H1 (cell line): ENCODE data around the gene SPAG17. TPM values are rescaled to one million over a fixed set of nuclear protein-coding genes. Genes with fewer than 3 reads are reported as not detected.

Source experiments
- CTCF ChIA-PET: fragments of 300-600 bp; sonication (Branson Sonifier 250); formaldehyde crosslinking; loops from one replicate; lab custom pipeline; 2021; ENCODE audit not compliant: partially characterized antibody; lab: Charles Lee
- POLR2A ChIA-PET: fragments of 300-600 bp; sonication (Branson Sonifier 250); formaldehyde crosslinking; loops from one replicate; lab custom pipeline; 2021; ENCODE audit warnings: inconsistent platforms; ENCODE audit not compliant: partially characterized antibody; lab: Charles Lee
- DNase-seq, 2 experiments: peaks; one replicate each; pipeline versions ENCODE4 v3.0.0 to v3.0.0-alpha.2; 2010 to 2022; ENCODE audit warnings: low spot score in 2 of 2, low read depth in 1 of 2, mixed read lengths in 1 of 2
- FAIRE-seq: peaks from 2 replicates; lab custom pipeline; 2011; peaks lifted over from hg19 to GRCh38; lab: Jason Lieb, UNC
- H2AFZ ChIP-seq: 2 replicates; pipeline ENCODE4 v1.8.1; 2012; ENCODE audit warnings: low read length, inconsistent platforms
- H2AK5ac ChIP-seq: 2 replicates; pipeline ENCODE4 v1.6.1; 2013; ENCODE audit warnings: low read depth, low read length
- H2BK120ac ChIP-seq: replicated peaks from 2 replicates; pipeline ENCODE3; 2013; ENCODE audit warnings: low read depth, low read length, inconsistent platforms
- H2BK12ac ChIP-seq: 2 replicates; pipeline ENCODE4 v1.6.1; 2013; ENCODE audit warnings: low read depth, low read length
- H2BK15ac ChIP-seq: 2 replicates; pipeline ENCODE4 v1.6.1; 2013; ENCODE audit warnings: low read length
- H2BK20ac ChIP-seq: 2 replicates; pipeline ENCODE4 v1.6.1; 2013; ENCODE audit warnings: low read length
- H2BK5ac ChIP-seq: 2 replicates; pipeline ENCODE4 v1.6.1; 2013; ENCODE audit warnings: low read depth, low read length
- H3K14ac ChIP-seq: 2 replicates; pipeline ENCODE4 v1.6.1; 2013; ENCODE audit warnings: inconsistent platforms; ENCODE audit not compliant: insufficient read length
- H3K18ac ChIP-seq: 2 replicates; pipeline ENCODE4 v1.6.1; 2013; ENCODE audit warnings: low read length; ENCODE audit errors: extremely low read depth
- H3K23ac ChIP-seq: 2 replicates; pipeline ENCODE4 v1.6.1; 2013; ENCODE audit warnings: inconsistent platforms; ENCODE audit not compliant: insufficient read length
- H3K23me2 ChIP-seq: 2 replicates; pipeline ENCODE4 v1.6.1; 2013; ENCODE audit warnings: low read depth, low read length
- H3K27ac ChIP-seq: 2 replicates; pipeline ENCODE4 v1.6.1; 2011; ENCODE audit warnings: low read depth, low read length, inconsistent platforms
- H3K27me3 ChIP-seq, 4 experiments: replicated peaks in 1 of 4; 1 replicate in 1 of 4; 2 replicates in 3 of 4; pipeline versions ENCODE4 v1.6.1 to v1.8.1; 2011 to 2013; ENCODE audit warnings: low read length in 3 of 4, mild to moderate bottlenecking in 3 of 4, inconsistent platforms in 2 of 4, mixed read lengths in 2 of 4, moderate library complexity in 1 of 4; ENCODE audit not compliant: control insufficient read depth in 3 of 4, insufficient read depth in 3 of 4; ENCODE audit errors: extremely low read depth in 1 of 4
- H3K36me3 ChIP-seq, 4 experiments: 2 replicates each; pipeline versions ENCODE4 v1.6.1 to v1.8.1; 2011 to 2013; ENCODE audit warnings: mild to moderate bottlenecking in 4 of 4, low read length in 3 of 4, moderate library complexity in 2 of 4, control low read depth in 1 of 4, inconsistent platforms in 1 of 4; ENCODE audit not compliant: insufficient read depth in 4 of 4, control insufficient read depth in 2 of 4
- H3K4ac ChIP-seq: replicated peaks from 2 replicates; pipeline ENCODE3; 2013; ENCODE audit warnings: low read length, low read depth, mixed read lengths, inconsistent platforms; ENCODE audit not compliant: insufficient read length
- H3K4me1 ChIP-seq, 4 experiments: replicated peaks in 1 of 4; 1 replicate in 1 of 4; 2 replicates in 3 of 4; pipeline versions ENCODE4 v1.6.1 to v1.8.1; 2011 to 2013; ENCODE audit warnings: low read length in 3 of 4, inconsistent platforms in 2 of 4, mixed read lengths in 1 of 4; ENCODE audit not compliant: insufficient read depth in 4 of 4, control insufficient read depth in 3 of 4
- H3K4me2 ChIP-seq, 2 experiments: 2 replicates each; pipeline versions ENCODE4 v1.6.1 to v1.8.1; 2011 to 2013; ENCODE audit warnings: low read depth in 2 of 2, low read length in 2 of 2, control low read depth in 1 of 2, inconsistent platforms in 1 of 2, mild to moderate bottlenecking in 1 of 2; ENCODE audit not compliant: insufficient read depth in 1 of 2
- H3K4me3 ChIP-seq, 4 experiments: fragments of 200-600, 300-600 bp in 1 of 4; sonication (generic), shearing (Covaris generic), sonication (Bioruptor Twin) in 1 of 4; 2 replicates each; pipeline versions ENCODE4 v1.5.1 to v1.8.1; 2011 to 2016; ENCODE audit warnings: low read length in 4 of 4, low read depth in 3 of 4, control low read depth in 2 of 4, inconsistent platforms in 2 of 4, mild to moderate bottlenecking in 2 of 4, mixed read lengths in 1 of 4, moderate library complexity in 1 of 4; ENCODE audit not compliant: insufficient read depth in 2 of 4; ENCODE audit errors: extremely low read depth in 1 of 4
- H3K56ac ChIP-seq: replicated peaks from 2 replicates; pipeline ENCODE3; 2013; ENCODE audit warnings: low read depth, mild to moderate bottlenecking, mixed read lengths, low read length, inconsistent platforms; ENCODE audit not compliant: insufficient read length
- H3K79me1 ChIP-seq: 2 replicates; pipeline ENCODE4 v1.6.1; 2013; ENCODE audit warnings: low read depth, low read length, control low read depth
- H3K79me2 ChIP-seq, 2 experiments: 2 replicates each; pipeline versions ENCODE4 v1.6.1 to v1.8.1; 2012 to 2013; ENCODE audit warnings: low read length in 2 of 2, mild to moderate bottlenecking in 2 of 2, inconsistent platforms in 1 of 2; ENCODE audit not compliant: insufficient read depth in 2 of 2, control insufficient read depth in 1 of 2
- H3K9ac ChIP-seq, 4 experiments: replicated peaks in 1 of 4; 1 replicate in 1 of 4; 2 replicates in 3 of 4; pipeline versions ENCODE4 v1.6.1 to v1.8.1; 2011 to 2013; ENCODE audit warnings: low read depth in 3 of 4, low read length in 3 of 4, control low read depth in 2 of 4, mild to moderate bottlenecking in 2 of 4, moderate library complexity in 2 of 4, inconsistent platforms in 1 of 4; ENCODE audit errors: extremely low read depth in 1 of 4
- H3K9me3 ChIP-seq, 2 experiments: 2 replicates each; pipeline versions ENCODE4 v1.6.1 to v1.8.1; 2012 to 2013; ENCODE audit warnings: mild to moderate bottlenecking in 2 of 2, moderate library complexity in 2 of 2, control low read depth in 1 of 2, inconsistent platforms in 1 of 2, low read depth in 1 of 2, low read length in 1 of 2, mixed read lengths in 1 of 2; ENCODE audit not compliant: insufficient read depth in 2 of 2
- H4K20me1 ChIP-seq, 2 experiments: replicated peaks in 1 of 2; 2 replicates each; pipeline versions ENCODE3 to v1.8.1; 2011 to 2013; ENCODE audit warnings: inconsistent platforms in 2 of 2, low read length in 2 of 2, mild to moderate bottlenecking in 1 of 2; ENCODE audit not compliant: insufficient read depth in 2 of 2, control insufficient read depth in 1 of 2
- H4K5ac ChIP-seq: 2 replicates; pipeline ENCODE4 v1.6.1; 2013; ENCODE audit warnings: low read length, low read depth, mixed read lengths, inconsistent platforms; ENCODE audit not compliant: insufficient read length
- H4K8ac ChIP-seq: 2 replicates; pipeline ENCODE4 v1.8.0; 2013; ENCODE audit warnings: mild to moderate bottlenecking, moderate library complexity, low read length, inconsistent platforms; ENCODE audit not compliant: insufficient read depth; ENCODE audit errors: extremely low read depth
- H4K91ac ChIP-seq: replicated peaks from 2 replicates; pipeline ENCODE3; 2013; ENCODE audit warnings: low read length, mixed read lengths, inconsistent platforms; ENCODE audit not compliant: insufficient read length
- CBX8 ChIP-seq: fragments of 300-800, 300-1000 bp; sonication (generic); IDR thresholded peaks from 2 replicates; pipeline ENCODE4 v1.7.1; 2016; ENCODE audit warnings: low read depth, low read length, borderline replicate concordance
- CREB1 ChIP-seq: IDR thresholded peaks from 2 replicates; pipeline ENCODE4 v1.6.1; 2012; ENCODE audit warnings: inconsistent platforms
- EGR1 ChIP-seq: IDR thresholded peaks from 2 replicates; pipeline ENCODE4 v1.6.1; 2011; ENCODE audit warnings: low read depth, low read length, borderline replicate concordance
- KDM4A ChIP-seq: IDR thresholded peaks from one replicate; pipeline ENCODE4 v1.7.1; 2012; ENCODE audit warnings: low read depth, mild to moderate bottlenecking, moderate library complexity, low read length, inconsistent platforms; ENCODE audit not compliant: severe bottlenecking
- MAX ChIP-seq: IDR thresholded peaks from 2 replicates; pipeline ENCODE4 v1.6.1; 2012; ENCODE audit warnings: inconsistent platforms
- POU5F1 ChIP-seq: IDR thresholded peaks from 2 replicates; pipeline ENCODE4 v1.6.1; 2011; ENCODE audit warnings: low read depth, mild to moderate bottlenecking, low read length, moderate library complexity
- RBBP5 ChIP-seq: IDR thresholded peaks from 2 replicates; pipeline ENCODE4 v1.7.1; 2012; ENCODE audit warnings: low read depth, mild to moderate bottlenecking, inconsistent platforms, low read length, moderate library complexity, borderline replicate concordance
- RFX5 ChIP-seq: IDR thresholded peaks from 2 replicates; pipeline ENCODE4 v1.6.1; 2011; ENCODE audit warnings: low read depth, low read length, improper control_type of control experiment, borderline replicate concordance
- SIRT6 ChIP-seq: IDR thresholded peaks from one replicate; pipeline ENCODE4 v1.7.1; 2012; ENCODE audit warnings: low read length, inconsistent platforms
- SRF ChIP-seq: IDR thresholded peaks from 2 replicates; pipeline ENCODE4 v1.6.1; 2011; ENCODE audit warnings: mild to moderate bottlenecking, low read depth, low read length, moderate library complexity
- WGBS, 2 experiments: shearing (Covaris generic) in 1 of 2; methylation state at CpG; one replicate each; pipeline versions ENCODE4 v1.1.6 to v1.1.7; 2013 to 2015; ENCODE audit warnings: low lambda C conversion rate in 2 of 2, mixed read lengths in 2 of 2, inconsistent platforms in 1 of 2, low coverage in 1 of 2, missing lambda C conversion rate in 1 of 2; ENCODE audit not compliant: insufficient replicate concordance in 2 of 2, insufficient coverage in 1 of 2, insufficient read length in 1 of 2; ENCODE audit errors: extremely low coverage in 1 of 2, missing lambda C conversion rate in 1 of 2; 5-methylcytosine and 5-hydroxymethylcytosine counted together
- polyA plus RNA-seq, 7 experiments: library from polyadenylated mRNA; depleted of rRNA in 3 of 7; stranded (reverse) in 5 of 7; unstranded in 2 of 7; fragments of >200 nt in 5 of 7; fragments of 200-250 nt in 2 of 7; gene quantifications; 1 replicate in 5 of 7; 2 replicates in 1 of 7; 4 replicates in 1 of 7; pipeline versions ENCODE4 v1.2.1 to v1.2.3, GENCODE V29; 2011 to 2013; ENCODE audit warnings: missing spikeins in 2 of 7, mixed read lengths in 2 of 7
- total RNA-seq: library from RNA; stranded (reverse); fragmentation: NEBNext Ultra II Directional; extraction: Animal tissue kit (Norgen Biotek cat#: 25700); gene quantifications from 2 replicates; pipeline ENCODE4 v1.2.1, GENCODE V29; 2021

The SPAG17 gene
- total and polyA plus RNA-seq, 2 of the 8 experiments (the other 6 are each of a cell fraction or from before 2014, with no cell fraction given) = 0.56 to 0.62 TPM

- H2BK120ac ChIP-seq = no peak overlapping the region
- H3K23me2 ChIP-seq = peaks cover 9% of the 10 kb centered on the region
- H4K8ac ChIP-seq = no peak overlapping the region
- peaks cover 25 to 57% of the 10 kb centered on the region in 2 experiments for H3K79me2 ChIP-seq
- H2AK5ac ChIP-seq = no peak overlapping the region; the same call in 1 of the 2 replicates
- no peak overlapping the region for H2AFZ ChIP-seq
- H3K4ac ChIP-seq = no peak overlapping the region
- no peak overlapping the region for H3K9ac ChIP-seq
- no peak overlapping the region for H3K18ac ChIP-seq
- no peak overlapping the region for H3K14ac ChIP-seq
- H3K36me3 ChIP-seq = peaks cover 3 to 38% (median 11%) of the 10 kb centered on the region in 4 experiments; a peak in 7 of 8 replicates
- H3K27me3 ChIP-seq = no peaks in the 10 kb centered on the region
- no peak overlapping the region for H2BK5ac ChIP-seq
- DNase-seq (no peak), FAIRE-seq (no peak)
- POLR2A ChIA-PET = interaction anchor here (0.7 kb wide), 1 partner anchor 1525 kb away, joined by 3 read pairs; no protein-coding TSS in a partner anchor
- H3K4me2 ChIP-seq = no peak overlapping the region
- CTCF ChIA-PET = interaction anchor here (0.7 kb wide), 1 partner anchor 1758 kb away, joined by 4 read pairs; no protein-coding TSS in a partner anchor
- no peak overlapping the region for H2BK20ac ChIP-seq
- H4K5ac ChIP-seq = no peak overlapping the region
- no peak overlapping the region for H3K27ac ChIP-seq
- H3K79me1 ChIP-seq = peaks cover 11% of the 10 kb centered on the region
- no peaks in the 10 kb centered on the region for H3K9me3 ChIP-seq
- peaks cover 9 to 12% of the 10 kb centered on the region in 2 experiments for H4K20me1 ChIP-seq
- H2BK12ac ChIP-seq = no peak overlapping the region
- WGBS, 2 experiments = 97% methylated on average over 4 of the region's 4 CpGs; no CpG with 5 or more reads in 1 of the 2 experiments
- no peak overlapping the region for H4K91ac ChIP-seq
- H3K4me1 ChIP-seq = peaks cover 0 to 8% (median 2%) of the 10 kb centered on the region in 4 experiments; a peak in 3 of 7 replicates
- H3K56ac ChIP-seq = no peak overlapping the region
- H2BK15ac ChIP-seq = no peak overlapping the region
- H3K23ac ChIP-seq = no peak overlapping the region
- no peak overlapping the region for H3K4me3 ChIP-seq
- TF ChIP-seq MAX (no peak), SIRT6 (no peak), EGR1 (no peak), POU5F1 (no peak), CBX8 (no peak), RFX5 (no peak), RBBP5 (no peak), KDM4A (no peak), SRF (no peak), CREB1 (no peak)
Measured at GRCh38 chr1:117932576-117932975, 252.5 kb downstream of the SPAG17 start.
